Neural progenitor cell (in vitro differentiated cells): ENCODE measurements around the gene CLDN25. TPM values are rescaled to one million over a fixed set of nuclear protein-coding genes. Genes with fewer than 3 reads are reported as not detected.
A peak's percentile ranks its signal among the peaks of the same experiment; 100 is the strongest.

Source experiments
- DNase-seq: peaks from one replicate; pipeline ENCODE4 v3.0.0-alpha.2; 2016; ENCODE audit warnings: low spot score
- H2AFZ ChIP-seq: fragments of 200-600 bp; sonication (generic); replicated peaks from 2 replicates; pipeline ENCODE4 v1.6.1; 2016; ENCODE audit warnings: antibody characterized with exemption
- H3F3A ChIP-seq: fragments of 200-600 bp; sonication (generic); 2 replicates; pipeline ENCODE4 v1.6.1; 2016; ENCODE audit warnings: antibody characterized with exemption, low read depth
- H3K27ac ChIP-seq: fragments of 200-600 bp; sonication (generic); 2 replicates; pipeline ENCODE4 v1.5.1; 2016; ENCODE audit warnings: mild to moderate bottlenecking
- H3K27me3 ChIP-seq: fragments of 200-600 bp; sonication (generic); 2 replicates; pipeline ENCODE4 v1.6.1; 2016; ENCODE audit warnings: mild to moderate bottlenecking, moderate library complexity
- H3K36me3 ChIP-seq: fragments of 200-600 bp; sonication (generic); 2 replicates; pipeline ENCODE4 v1.5.1; 2016
- H3K4me1 ChIP-seq: fragments of 200-600 bp; sonication (generic); 2 replicates; pipeline ENCODE4 v1.6.1; 2016; ENCODE audit warnings: mixed run types
- H3K4me2 ChIP-seq: fragments of 200-600 bp; sonication (generic); 2 replicates; pipeline ENCODE4 v1.6.1; 2016
- H3K4me3 ChIP-seq: fragments of 200-600 bp; sonication (generic); 2 replicates; pipeline ENCODE4 v1.5.1; 2016
- H3K79me2 ChIP-seq: fragments of 200-600 bp; sonication (generic); 2 replicates; pipeline ENCODE4 v1.6.1; 2016; ENCODE audit warnings: low read depth
- H3K9ac ChIP-seq: fragments of 200-600 bp; sonication (generic); 2 replicates; pipeline ENCODE4 v1.6.1; 2016
- H3K9me3 ChIP-seq: fragments of 200-600 bp; sonication (generic); 2 replicates; pipeline ENCODE4 v1.5.1; 2016; ENCODE audit warnings: low read depth
- H4K20me1 ChIP-seq: fragments of 200-600 bp; sonication (generic); 2 replicates; pipeline ENCODE4 v1.6.1; 2016; ENCODE audit warnings: low read depth
- H3K27ac Mint-ChIP-seq: 3 replicates; pipeline ENCODE4 v1.8.0; 2021; ENCODE audit warnings: mixed read lengths
- H3K27me3 Mint-ChIP-seq: 2 replicates; pipeline ENCODE4 v1.8.0; 2022; ENCODE audit warnings: low read depth, mild to moderate bottlenecking, inconsistent platforms, moderate library complexity, mixed read lengths; ENCODE audit not compliant: insufficient read depth
- H3K36me3 Mint-ChIP-seq: 3 replicates; pipeline ENCODE4 v1.8.0; 2021; ENCODE audit warnings: mixed read lengths
- H3K4me1 Mint-ChIP-seq: 3 replicates; pipeline ENCODE4 v1.8.0; 2021; ENCODE audit warnings: mixed read lengths
- H3K4me3 Mint-ChIP-seq: 3 replicates; pipeline ENCODE4 v1.8.0; 2021; ENCODE audit warnings: mild to moderate bottlenecking, moderate library complexity, mixed read lengths
- H3K9me3 Mint-ChIP-seq: 3 replicates; pipeline ENCODE4 v1.8.0; 2020; ENCODE audit warnings: mixed read lengths
- CTCF ChIP-seq: fragments of 200-600 bp; sonication (generic); IDR thresholded peaks from 2 replicates; pipeline ENCODE4 v1.5.1; 2017; ENCODE audit warnings: antibody characterized with exemption, mild to moderate bottlenecking
- EZH2 ChIP-seq: fragments of 200-600 bp; sonication (generic); IDR thresholded peaks from 2 replicates; pipeline ENCODE4 v1.6.1; 2017; ENCODE audit warnings: antibody characterized with exemption, mild to moderate bottlenecking, moderate library complexity
- EZH2phosphoT487 ChIP-seq: fragments of 200-600 bp; sonication (generic); IDR thresholded peaks from 2 replicates; pipeline ENCODE4 v1.6.1; 2017; ENCODE audit warnings: antibody characterized with exemption
- total RNA-seq: library from RNA; depleted of rRNA; stranded (reverse); fragments of >200 nt; gene quantifications from 2 replicates; pipeline ENCODE4 v1.2.3, GENCODE V29; 2015; ENCODE audit warnings: low replicate concordance

Gene CLDN25
- total RNA-seq, 1 donor from 2014 or later: not detected

GRCh38 chr11:113764527-113765219 is 14.9 kb upstream of the CLDN25 start:
- no peak overlapping the region for H3K27ac Mint-ChIP-seq
- peaks cover 44% of the 10 kb centered on the region for H3K36me3 Mint-ChIP-seq

GRCh38 chr11:113771964-113772363 is 7.6 kb upstream of the CLDN25 start:
- H3K9me3 ChIP-seq: no peaks in the 10 kb centered on the region
- no peaks in the 10 kb centered on the region for H3K27me3 Mint-ChIP-seq
- peaks cover 16% of the 10 kb centered on the region for H3K27me3 ChIP-seq
- H3K4me3 Mint-ChIP-seq: peak overlapping the region; percentile 98
- no peaks in the 10 kb centered on the region for H3F3A ChIP-seq
- no peak overlapping the region for H3K27ac Mint-ChIP-seq
- H2AFZ ChIP-seq: no peak overlapping the region
- no peak overlapping the region for H3K4me3 ChIP-seq
- H3K4me1 Mint-ChIP-seq: peaks cover 11% of the 10 kb centered on the region
- no peaks in the 10 kb centered on the region for H3K9me3 Mint-ChIP-seq
- no peak for TF ChIP-seq EZH2phosphoT487
- TF ChIP-seq EZH2: no peak
- no peak for TF ChIP-seq CTCF
- peaks cover 13% of the 10 kb centered on the region for H3K36me3 ChIP-seq
- peaks cover 3% of the 10 kb centered on the region for H4K20me1 ChIP-seq
- H3K27ac ChIP-seq: no peak overlapping the region
- H3K36me3 Mint-ChIP-seq: peaks cover 16% of the 10 kb centered on the region
- H3K79me2 ChIP-seq: peaks cover 41% of the 10 kb centered on the region
- H3K4me2 ChIP-seq: peak overlapping the region; percentile 78
- peaks cover 3% of the 10 kb centered on the region for H3K4me1 ChIP-seq
- H3K9ac ChIP-seq: no peak overlapping the region
- no peak for DNase-seq

More at GRCh38 chr11:113764527-113765219, 14.9 kb upstream of the CLDN25 start:
- Mint-ChIP-seq H3K27me3 (no peaks in the 10 kb centered on the region), H3K4me3 (no peak overlapping the region), H3K4me1 (no peaks in the 10 kb centered on the region), H3K9me3 (peaks cover 5% of the 10 kb centered on the region)
- Histone ChIP-seq H3K27ac (no peak overlapping the region), H3F3A (no peaks in the 10 kb centered on the region), H3K4me2 (no peak overlapping the region), H2AFZ (no peak overlapping the region), H3K9me3 (no peaks in the 10 kb centered on the region), H3K79me2 (peaks cover 39% of the 10 kb centered on the region), H3K9ac (no peak overlapping the region), H3K4me1 (no peaks in the 10 kb centered on the region), H3K36me3 (peaks cover 13% of the 10 kb centered on the region), H3K27me3 (no peaks in the 10 kb centered on the region), H4K20me1 (peaks cover 3% of the 10 kb centered on the region), H3K4me3 (no peak overlapping the region)
- TF ChIP-seq EZH2phosphoT487: no peak
- no peak for TF ChIP-seq CTCF
- TF ChIP-seq EZH2: no peak
- DNase-seq: no peak

- Histone ChIP-seq H3K79me2 (peaks cover 41% of the 10 kb centered on the region), H3K36me3 (peaks cover 10% of the 10 kb centered on the region), H3K9me3 (no peaks in the 10 kb centered on the region), H3K4me1 (peaks cover 3% of the 10 kb centered on the region), H3K27ac (no peak overlapping the region), H3K4me2 (peak overlapping the region; percentile 78), H2AFZ (peak overlapping the region; percentile 54), H3K4me3 (peak overlapping the region; percentile 87), H4K20me1 (no peaks in the 10 kb centered on the region), H3K27me3 (peaks cover 16% of the 10 kb centered on the region), H3F3A (no peaks in the 10 kb centered on the region), H3K9ac (peak overlapping the region; percentile 86)
- Mint-ChIP-seq H3K27ac (peak overlapping the region; percentile 98), H3K4me1 (peaks cover 11% of the 10 kb centered on the region), H3K4me3 (peak overlapping the region; percentile 98), H3K36me3 (peaks cover 6% of the 10 kb centered on the region), H3K9me3 (no peaks in the 10 kb centered on the region), H3K27me3 (no peaks in the 10 kb centered on the region)
- DNase-seq: peak; percentile 44
- TF ChIP-seq EZH2phosphoT487 (no peak), CTCF (no peak), EZH2 (no peak)
Measured at GRCh38 chr11:113773092-113773415, 6.5 kb upstream of the CLDN25 start.
